GM21423 (cell line): ENCODE measurements around the gene ABCG2.
"Not testable (repeated sequence)": the region's sequence is repeated elsewhere in the genome, so short reads cannot be mapped to it uniquely, and the experiment has no call there.

Experiments used
- ATAC-seq: cut with Tn5 transposase; IDR thresholded peaks from one replicate; pipeline ENCODE4 v1.9.1; 2021; ENCODE audit warnings: mild to moderate bottlenecking, moderate library complexity; ENCODE audit not compliant: unreplicated experiment

The ABCG2 gene

GRCh38 chr4:88119943-88120342 lies 38.5 kb downstream of the ABCG2 start:
- ATAC-seq, result no peak

- no peak for ATAC-seq
Observed at GRCh38 chr4:88115587-88115986, 42.9 kb downstream of the ABCG2 start.

GRCh38 chr4:88112856-88113255 lies 45.6 kb downstream of the ABCG2 start:
- ATAC-seq, result no peak

DNA sequence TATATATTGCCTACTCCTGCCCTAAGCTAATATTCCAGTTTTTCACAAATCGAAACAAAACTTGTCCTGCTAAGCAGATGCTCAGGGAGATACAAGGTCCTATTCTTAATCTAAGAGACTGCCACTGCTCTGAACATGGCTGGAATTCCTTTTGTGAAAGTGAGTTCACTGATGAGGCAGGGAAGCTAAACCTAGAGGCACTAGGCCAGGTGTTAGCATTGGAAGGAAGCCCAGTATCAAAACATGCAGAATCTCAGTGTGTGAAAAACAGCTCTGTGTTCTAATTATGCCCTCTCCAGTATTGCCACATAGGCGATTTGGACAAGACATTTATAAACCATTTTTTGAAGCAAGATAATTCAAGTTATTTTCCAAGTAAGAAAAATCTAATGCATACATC lies 47.6 kb downstream of the ABCG2 start:
- ATAC-seq, result no peak

DNA sequence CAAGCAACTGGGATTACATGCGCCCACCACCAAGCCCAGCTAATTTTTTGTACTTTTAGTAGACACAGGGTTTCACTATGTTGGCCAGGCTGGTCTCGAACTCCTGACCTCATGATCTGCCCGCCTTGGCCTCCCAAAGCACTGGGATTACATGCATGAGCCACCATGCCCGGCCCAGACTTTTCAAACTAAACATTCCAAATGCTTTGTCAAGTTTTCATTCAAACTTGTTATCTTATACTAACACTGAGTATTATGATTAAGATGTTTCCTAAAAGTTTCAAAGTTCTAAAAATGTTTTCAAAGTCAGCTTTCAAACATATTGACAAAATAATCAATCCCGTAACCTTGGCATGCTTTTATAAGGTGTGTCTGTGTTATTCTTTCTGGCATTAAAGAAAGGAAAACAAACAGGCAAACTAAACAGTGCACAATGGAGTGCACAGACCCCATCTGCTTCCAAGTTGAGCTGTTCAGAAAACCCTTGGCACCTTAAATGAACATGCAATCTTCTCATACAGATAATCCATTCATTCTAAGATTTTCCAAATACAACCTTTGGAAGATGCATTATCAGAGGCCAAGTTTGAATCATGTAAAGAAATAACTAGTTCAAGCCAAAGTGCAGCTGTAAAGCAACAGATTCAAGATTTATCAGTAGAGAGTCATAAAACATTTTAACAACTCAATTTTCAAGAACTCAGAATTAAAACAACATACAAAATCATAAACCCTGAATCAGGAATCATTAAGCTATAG lies 49.1 kb downstream of the ABCG2 start:
- no peak for ATAC-seq

DNA sequence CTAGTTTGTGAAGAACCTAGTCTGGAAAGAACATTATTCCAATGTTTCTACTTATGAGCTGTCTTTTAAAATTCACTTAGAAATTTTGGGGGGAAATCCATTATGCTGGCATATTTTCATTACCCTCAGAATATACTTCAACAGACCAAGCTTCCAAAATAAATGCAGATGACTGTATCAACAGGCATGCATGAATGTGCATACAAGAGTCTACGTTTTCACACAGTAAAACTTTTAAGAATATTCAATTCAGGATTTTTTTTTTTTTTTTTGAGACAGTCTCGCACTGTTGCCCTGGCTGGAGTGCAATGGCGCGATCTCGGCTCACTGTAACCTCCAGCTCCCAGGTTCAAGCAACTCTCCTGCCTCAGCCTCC lies 49.7 kb downstream of the ABCG2 start:
- no peak for ATAC-seq

- ATAC-seq, result not testable (repeated sequence)
Observed at GRCh38 chr4:88108108-88108465, 50.4 kb downstream of the ABCG2 start.

GRCh38 chr4:88107406-88108107 lies 50.9 kb downstream of the ABCG2 start:
- ATAC-seq, result no peak

DNA sequence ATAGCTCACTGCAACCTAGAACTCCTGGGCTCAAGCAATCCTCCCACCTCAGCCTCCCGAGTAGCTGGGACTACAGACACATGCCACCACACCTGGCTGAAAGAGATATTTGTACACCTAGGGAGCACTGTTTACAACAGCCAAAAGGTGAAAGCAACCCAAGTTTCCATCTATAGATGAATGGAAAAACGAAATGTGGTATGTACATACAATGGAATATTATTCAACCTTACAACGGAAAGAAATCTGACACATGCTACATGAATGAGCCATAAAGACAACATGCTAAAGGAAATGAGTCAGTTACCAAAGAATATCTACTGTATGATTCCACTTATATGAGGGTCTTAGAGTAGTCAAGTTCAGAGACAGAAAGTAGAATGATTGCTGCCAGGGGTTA lies 52.2 kb downstream of the ABCG2 start:
- no peak for ATAC-seq

DNA sequence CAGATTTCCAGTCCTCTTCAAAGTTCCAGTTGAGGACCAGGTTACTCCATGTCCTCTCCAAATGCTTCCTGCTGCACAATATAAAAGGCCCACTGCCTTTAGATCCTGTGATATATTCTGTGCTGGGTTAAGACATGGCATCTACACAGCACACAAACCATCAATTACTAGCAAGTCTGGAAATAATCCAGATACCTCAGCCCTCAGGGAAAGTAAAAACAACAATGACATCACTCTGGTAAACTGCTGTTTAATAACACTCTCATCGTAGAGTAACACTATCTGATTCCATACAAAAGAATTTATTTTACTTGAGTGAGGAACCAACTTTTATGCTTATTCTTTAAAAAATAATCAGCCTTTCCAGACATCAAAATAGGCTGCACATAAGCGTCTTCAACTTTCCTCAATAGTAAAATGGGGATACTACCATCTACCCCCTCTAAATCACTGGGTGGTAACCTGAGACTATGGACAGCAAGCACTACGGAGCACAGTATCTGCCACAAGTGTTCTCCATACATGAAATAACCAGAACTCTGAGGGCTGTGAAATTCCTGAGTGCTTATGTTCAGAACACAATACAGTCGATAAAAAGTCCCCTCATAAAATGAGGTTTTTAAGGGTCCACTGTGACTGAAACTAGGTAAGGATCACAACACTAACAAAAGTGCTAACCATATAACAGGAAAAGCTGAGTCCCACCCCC lies 53.4 kb downstream of the ABCG2 start:
- no peak for ATAC-seq

- ATAC-seq, result no peak
Observed at GRCh38 chr4:88102026-88102425, 56.4 kb downstream of the ABCG2 start.

DNA sequence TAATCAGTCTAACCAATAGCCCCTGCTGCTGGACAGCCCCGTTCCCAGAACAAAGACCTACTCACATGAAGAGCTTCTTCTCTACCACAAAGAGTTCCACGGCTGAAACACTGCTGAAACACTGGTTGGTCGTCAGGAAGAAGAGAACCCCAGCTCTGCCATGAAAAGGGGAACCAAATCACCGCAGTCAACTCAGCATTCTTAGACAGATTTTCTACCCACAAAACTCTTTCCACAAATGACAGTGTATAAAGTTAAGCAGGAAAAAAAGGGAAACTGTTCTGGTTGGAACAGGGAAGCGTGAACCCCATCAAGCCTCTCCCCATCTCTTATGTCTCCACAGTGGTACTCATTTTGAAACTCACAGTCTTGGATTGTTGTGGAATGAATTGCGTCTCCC lies 57.3 kb downstream of the ABCG2 start:
- ATAC-seq, result no peak

- ATAC-seq, result no peak
Observed at GRCh38 chr4:88098993-88099752, 59.3 kb downstream of the ABCG2 start.

GRCh38 chr4:88097781-88098180 lies 60.7 kb downstream of the ABCG2 start:
- no peak for ATAC-seq

DNA sequence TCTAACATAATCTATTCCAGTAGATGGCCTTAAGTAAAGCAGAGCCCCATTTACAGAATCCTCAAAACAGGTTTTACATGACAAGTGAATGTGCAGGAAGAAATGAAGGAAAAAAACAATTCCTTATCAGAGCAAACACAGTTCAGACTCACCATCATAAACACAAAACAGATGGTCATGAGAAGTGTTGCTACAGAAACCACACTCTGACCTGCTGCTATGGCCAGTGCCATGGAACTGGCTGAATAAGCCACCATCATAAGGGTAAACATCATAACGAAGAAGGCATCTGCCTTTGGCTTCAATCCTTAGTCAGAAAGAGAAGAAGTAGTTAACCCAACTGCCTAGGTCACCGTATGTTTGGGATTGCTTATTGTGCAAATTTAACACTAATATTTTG lies 61.1 kb downstream of the ABCG2 start:
- ATAC-seq, result no peak

- ATAC-seq, result no peak
Observed at GRCh38 chr4:88093874-88094273, 64.6 kb downstream of the ABCG2 start.

DNA sequence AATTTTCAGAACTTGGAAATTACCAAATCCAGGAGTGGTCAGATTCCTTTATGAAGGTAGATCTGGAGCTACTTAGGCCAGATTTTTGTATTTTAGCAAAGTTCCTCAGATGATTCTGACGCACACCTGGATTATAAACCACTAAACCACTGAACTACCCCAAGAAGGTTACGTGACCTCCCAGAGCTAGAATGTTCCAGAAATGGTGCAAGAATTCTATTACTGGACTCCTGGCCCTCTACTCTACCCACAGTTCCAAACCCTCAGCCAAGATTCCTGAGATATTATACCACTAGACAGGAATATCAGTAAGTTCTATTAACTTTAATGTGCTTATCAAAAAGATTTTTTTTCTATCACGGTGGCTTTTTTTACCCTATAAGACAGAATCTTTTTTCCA lies 67.1 kb downstream of the ABCG2 start:
- no peak for ATAC-seq

DNA sequence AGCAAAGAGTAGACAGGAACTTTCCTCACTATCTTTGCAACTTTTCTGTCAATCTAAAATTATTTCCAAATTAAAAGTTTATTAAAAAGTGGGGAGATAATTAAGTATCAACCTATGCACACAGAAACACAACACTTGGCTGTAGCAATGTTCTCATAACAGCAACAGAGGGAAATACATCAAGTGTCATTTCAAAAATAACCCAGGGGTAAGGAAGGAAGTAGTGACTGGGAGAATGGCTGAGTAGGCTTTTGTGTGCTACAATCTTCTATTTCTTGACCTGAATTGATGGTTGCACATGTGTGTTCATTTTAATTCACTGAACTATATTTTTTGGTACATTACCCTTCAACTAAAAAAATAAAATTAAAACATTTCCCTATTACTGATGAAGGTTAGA lies 67.5 kb downstream of the ABCG2 start:
- ATAC-seq, result no peak

DNA sequence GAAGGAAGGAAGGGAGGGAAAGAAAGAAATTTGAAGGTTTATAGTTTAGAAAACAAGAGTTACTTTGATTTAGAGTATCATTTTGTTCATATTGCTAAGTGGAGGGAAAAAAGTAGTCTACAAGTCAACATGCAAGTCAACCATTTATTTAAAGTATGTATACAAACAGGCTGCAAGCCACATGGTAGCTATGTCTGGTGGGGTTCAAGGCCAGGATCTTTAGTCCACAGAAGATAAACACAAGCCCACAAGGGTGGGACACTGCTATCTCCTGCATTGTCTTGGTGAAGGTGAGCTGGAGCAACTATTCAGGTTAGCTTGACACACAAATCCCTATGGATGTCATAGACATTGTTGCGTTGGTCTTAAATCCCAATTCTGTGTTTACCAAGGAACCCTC lies 71.4 kb downstream of the ABCG2 start:
- no peak for ATAC-seq

DNA sequence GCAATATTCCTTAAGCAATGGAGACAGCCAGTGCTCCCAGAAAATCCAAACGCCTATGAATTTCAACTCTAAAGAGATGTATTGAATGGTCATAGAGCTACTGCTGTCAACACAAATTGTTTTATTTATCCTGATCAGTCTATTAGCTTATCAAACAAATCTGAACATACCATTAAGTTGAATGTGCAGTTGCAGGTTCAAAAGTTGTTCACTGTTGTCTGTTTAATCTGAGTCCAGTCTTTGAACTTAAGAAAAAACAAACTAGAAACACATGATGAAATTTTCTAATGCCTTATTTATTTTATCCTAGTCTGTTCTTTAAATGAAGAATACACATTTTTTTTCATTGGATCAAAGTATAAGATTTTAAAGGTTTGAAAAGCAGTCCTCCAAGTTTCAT lies 77.8 kb downstream of the ABCG2 start:
- no peak for ATAC-seq

GRCh38 chr4:88078579-88078978 lies 79.9 kb downstream of the ABCG2 start:
- ATAC-seq, result no peak
